Lower leg skin (tissue), 4 donors: ENCODE measurements around the gene DR1. TPM values are rescaled to one million over a fixed set of nuclear protein-coding genes. Genes with fewer than 3 reads are reported as not detected.

Source experiments
- DNase-seq, 2 donors: peaks; one replicate each; pipeline ENCODE4 v3.0.0-alpha.2; 2019; ENCODE audit warnings: low spot score in 2 of 2
- H3K4me3 ChIP-seq: fragments of 200-600 bp; sonication (generic); 2 replicates; pipeline ENCODE4 v1.5.1; 2017; ENCODE audit warnings: mild to moderate bottlenecking, low read depth; ENCODE audit not compliant: poor library complexity, severe bottlenecking
- CTCF ChIP-seq, 3 donors: fragments of 450-650 bp; IDR thresholded peaks; one replicate each; pipeline ENCODE4 v1.5.1; 2016; ENCODE audit warnings: antibody characterized with exemption in 3 of 3, mild to moderate bottlenecking in 3 of 3, moderate library complexity in 2 of 3
- POLR2A ChIP-seq, 2 donors: fragments of 450-650 bp; IDR thresholded peaks; one replicate each; pipeline ENCODE4 v1.6.1; 2016 to 2017; ENCODE audit warnings: antibody characterized with exemption in 2 of 2, mild to moderate bottlenecking in 1 of 2, moderate library complexity in 1 of 2
- WGBS, 2 donors: methylation state at CpG; one replicate each; pipeline ENCODE4 v1.1.5; 2018; 5-methylcytosine and 5-hydroxymethylcytosine counted together
- intact Hi-C: fragments of 100-400 bp; cut with DNase I; formaldehyde crosslinking; loops from one replicate; pipeline ENCODE4 v1.15.0; 2023; ENCODE audit warnings: low total_unique reads
- total RNA-seq, 4 donors: library from RNA; depleted of rRNA; stranded (reverse); fragments of >200 nt; gene quantifications; one replicate each; pipeline ENCODE4 v1.1.0, GENCODE V29; 2016

DR1 gene
- total RNA-seq, 4 donors from 2014 or later = 41.3 to 66.1 (median 52.1) TPM

- TF ChIP-seq CTCF (IDR thresholded peaks at IDR 0.05) (no peak), POLR2A (IDR thresholded peaks at IDR 0.05) (no peak)
- intact Hi-C loops = no loop called here
- H3K4me3 ChIP-seq = no peak overlapping the region
- DNase-seq = no peak
- 88 to 89% methylated on average over 2 of the region's 2 CpGs for WGBS, 2 donors
These were observed 14.3 kb upstream of the DR1 start for GRCh38 chr1:93331412-93331811.

GRCh38 chr1:93332368-93332767 is 13.3 kb upstream of the DR1 start:
- WGBS, 2 donors = 88 to 91% methylated on average over 1 of the region's 1 CpG
- no peak for TF ChIP-seq CTCF (IDR thresholded peaks at IDR 0.05)
- no peak for TF ChIP-seq POLR2A (IDR thresholded peaks at IDR 0.05)
- intact Hi-C loops = no loop called here
- no peak for DNase-seq
- H3K4me3 ChIP-seq = no peak overlapping the region

- WGBS, 2 donors = 58% methylated on average over 5 of the region's 5 CpGs
- intact Hi-C loops = no loop called here
- H3K4me3 ChIP-seq = no peak overlapping the region
- TF ChIP-seq CTCF (IDR thresholded peaks at IDR 0.05) (no peak), POLR2A (IDR thresholded peaks at IDR 0.05) (no peak)
- no peak for DNase-seq
These were observed 7.1 kb upstream of the DR1 start for GRCh38 chr1:93338387-93339146.

- WGBS, 2 donors = 21 to 24% methylated on average over 3 of the region's 3 CpGs
- no peak overlapping the region for H3K4me3 ChIP-seq
- DNase-seq = no peak
- intact Hi-C loops = no loop called here
- TF ChIP-seq CTCF (IDR thresholded peaks at IDR 0.05) (no peak), POLR2A (IDR thresholded peaks at IDR 0.05) (no peak)
These were observed 6.5 kb upstream of the DR1 start for GRCh38 chr1:93339171-93339697.

- DNase-seq = no peak
- intact Hi-C loops = no loop called here
- TF ChIP-seq CTCF (IDR thresholded peaks at IDR 0.05) (no peak), POLR2A (IDR thresholded peaks at IDR 0.05) (no peak)
These were observed 5.6 kb upstream of the DR1 start for GRCh38 chr1:93340090-93340489.

GRCh38 chr1:93344484-93344883 is 1.2 kb upstream of the DR1 start:
- no peak for DNase-seq
- TF ChIP-seq CTCF (IDR thresholded peaks at IDR 0.05) (no peak), POLR2A (IDR thresholded peaks at IDR 0.05) (no peak)
- intact Hi-C loops = no loop called here
- 88 to 93% methylated on average over 6 of the region's 6 CpGs for WGBS, 2 donors
- H3K4me3 ChIP-seq = no peak overlapping the region

More at GRCh38 chr1:93340090-93340489, 5.6 kb upstream of the DR1 start:
- H3K4me3 ChIP-seq = no peak overlapping the region
